Calu3 (cell line): ENCODE results near the gene BIRC5. TPM values are rescaled to one million over a fixed set of nuclear protein-coding genes. Genes with fewer than 3 reads are reported as not detected.

ENCODE experiments used
- BruUV-seq: library from RNA; stranded (reverse); fragments of 400-500 nt; replicated peaks from 2 replicates; lab custom pipeline; 2021; lab: Mats Ljungman, UMichigan
- CTCF ChIA-PET: fragments of 300-600 bp; sonication (Branson Sonifier 250); formaldehyde crosslinking; loops from one replicate; lab custom pipeline; 2022; ENCODE audit warnings: antibody characterized with exemption; lab: Charles Lee
- DNase-seq: peaks from one replicate; pipeline ENCODE4 v3.0.0; 2022
- H3K27ac Mint-ChIP-seq: one replicate; pipeline ENCODE4 v1.8.0; 2022; ENCODE audit warnings: mixed read lengths; ENCODE audit not compliant: unreplicated experiment
- H3K27me3 Mint-ChIP-seq: one replicate; pipeline ENCODE4 v1.8.0; 2022; ENCODE audit warnings: mixed read lengths; ENCODE audit not compliant: unreplicated experiment
- H3K36me3 Mint-ChIP-seq: one replicate; pipeline ENCODE4 v1.8.0; 2022; ENCODE audit warnings: mild to moderate bottlenecking, moderate library complexity, mixed read lengths; ENCODE audit not compliant: insufficient read depth, unreplicated experiment
- H3K4me1 Mint-ChIP-seq: one replicate; pipeline ENCODE4 v1.8.0; 2022; ENCODE audit warnings: mild to moderate bottlenecking, low read depth, mixed read lengths; ENCODE audit not compliant: unreplicated experiment
- H3K4me3 Mint-ChIP-seq: one replicate; pipeline ENCODE4 v1.8.0; 2022; ENCODE audit warnings: mild to moderate bottlenecking, low read depth, moderate library complexity, mixed read lengths; ENCODE audit not compliant: unreplicated experiment
- H3K9me3 Mint-ChIP-seq: one replicate; pipeline ENCODE4 v1.8.0; 2022; ENCODE audit warnings: low read depth, mixed read lengths; ENCODE audit not compliant: unreplicated experiment
- intact Hi-C: fragments of 100-400 bp; cut with micrococcal nuclease; formaldehyde crosslinking; loops from one replicate; pipeline ENCODE4 v1.10.0; 2022; ENCODE audit not compliant: unreplicated experiment
- total RNA-seq: library from RNA; stranded (reverse); gene quantifications from 2 replicates; pipeline ENCODE4 v1.2.3, GENCODE V29; 2022
- TF ChIP-seq, protein P1 (sequence below): fragments of 200-600 bp; IDR thresholded peaks from one replicate; pipeline ENCODE4 v1.8.0; 2022; ENCODE audit warnings: antibody characterized with exemption; ENCODE audit not compliant: unreplicated experiment

BIRC5 gene
- total RNA-seq, 1 experiment from 2014 or later, result 58.5 TPM

DNA sequence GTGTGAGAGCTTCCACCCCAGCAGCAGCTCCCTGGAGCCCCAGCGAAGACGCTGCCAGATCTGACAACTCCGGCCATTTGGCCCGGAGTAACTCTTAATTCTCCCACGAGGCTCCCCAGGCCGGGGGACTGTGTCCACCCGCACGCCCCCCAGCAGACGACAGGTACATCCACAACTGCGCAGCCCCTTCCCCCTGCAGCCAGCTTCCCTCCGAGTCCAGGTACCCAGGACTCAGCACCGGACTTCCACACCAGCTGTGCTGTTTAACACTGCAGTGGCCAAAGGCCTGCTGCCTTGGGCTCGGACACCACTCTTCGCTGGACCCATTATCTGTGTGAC is 38.4 kb upstream of the BIRC5 start:
- peaks cover 46% of the 10 kb centered on the region for H3K4me1 Mint-ChIP-seq
- CTCF ChIA-PET, result interaction anchor here (0.9 to 2.2 kb wide), 4 partner anchors 11 to 92 kb away, joined by 3 to 9 read pairs (median 6); partner anchors contain the start of gene TK1
- peaks cover 70% of the 10 kb centered on the region for H3K36me3 Mint-ChIP-seq
- H3K4me3 Mint-ChIP-seq, result no peak overlapping the region
- no peak overlapping the region for H3K27ac Mint-ChIP-seq
- intact Hi-C loops, result loop anchor here (2.0 kb wide), 1 partner anchor 63 kb away; no protein-coding TSS in a partner anchor
- TF ChIP-seq, protein P1, sequence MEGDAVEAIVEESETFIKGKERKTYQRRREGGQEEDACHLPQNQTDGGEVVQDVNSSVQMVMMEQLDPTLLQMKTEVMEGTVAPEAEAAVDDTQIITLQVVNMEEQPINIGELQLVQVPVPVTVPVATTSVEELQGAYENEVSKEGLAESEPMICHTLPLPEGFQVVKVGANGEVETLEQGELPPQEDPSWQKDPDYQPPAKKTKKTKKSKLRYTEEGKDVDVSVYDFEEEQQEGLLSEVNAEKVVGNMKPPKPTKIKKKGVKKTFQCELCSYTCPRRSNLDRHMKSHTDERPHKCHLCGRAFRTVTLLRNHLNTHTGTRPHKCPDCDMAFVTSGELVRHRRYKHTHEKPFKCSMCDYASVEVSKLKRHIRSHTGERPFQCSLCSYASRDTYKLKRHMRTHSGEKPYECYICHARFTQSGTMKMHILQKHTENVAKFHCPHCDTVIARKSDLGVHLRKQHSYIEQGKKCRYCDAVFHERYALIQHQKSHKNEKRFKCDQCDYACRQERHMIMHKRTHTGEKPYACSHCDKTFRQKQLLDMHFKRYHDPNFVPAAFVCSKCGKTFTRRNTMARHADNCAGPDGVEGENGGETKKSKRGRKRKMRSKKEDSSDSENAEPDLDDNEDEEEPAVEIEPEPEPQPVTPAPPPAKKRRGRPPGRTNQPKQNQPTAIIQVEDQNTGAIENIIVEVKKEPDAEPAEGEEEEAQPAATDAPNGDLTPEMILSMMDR, result no peak
- no peaks in the 10 kb centered on the region for H3K9me3 Mint-ChIP-seq
- no peaks in the 10 kb centered on the region for H3K27me3 Mint-ChIP-seq
- BruUV-seq, result no TSS peak
- no peak for DNase-seq

DNA sequence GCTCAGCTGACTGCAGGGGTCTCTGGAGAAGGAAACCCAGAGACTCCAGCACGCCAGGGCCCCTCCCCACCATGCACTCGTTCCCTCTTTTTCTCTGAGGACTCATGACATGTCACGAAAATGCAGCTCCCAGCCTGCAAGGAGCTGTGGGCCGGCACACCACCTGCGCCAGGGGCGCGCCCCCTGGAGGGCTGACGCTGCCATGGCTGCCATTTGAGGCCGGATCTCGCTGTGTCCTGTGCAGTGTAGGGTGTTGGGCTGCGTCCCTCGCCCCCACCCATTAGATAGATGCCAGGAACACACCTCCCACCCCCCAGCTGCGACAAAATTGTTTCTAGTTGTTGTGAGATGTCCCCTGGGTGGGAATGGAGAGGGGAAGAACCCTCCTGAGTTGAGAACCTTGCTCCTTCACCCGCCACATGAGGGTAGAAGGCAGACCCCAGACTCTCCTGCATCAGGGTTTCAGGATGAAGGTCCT is 37.5 kb upstream of the BIRC5 start:
- no TSS peak for BruUV-seq
- Mint-ChIP-seq H3K36me3 (peaks cover 77% of the 10 kb centered on the region), H3K27me3 (no peaks in the 10 kb centered on the region)

GRCh38 chr17:78179372-78179771 is 34.7 kb upstream of the BIRC5 start:
- CTCF ChIA-PET, result no interaction called here
- no TSS peak for BruUV-seq
- H3K9me3 Mint-ChIP-seq, result no peaks in the 10 kb centered on the region
- peaks cover 20% of the 10 kb centered on the region for H3K4me1 Mint-ChIP-seq
- TF ChIP-seq, protein P1, result no peak
- no peak for DNase-seq
- no peak overlapping the region for H3K27ac Mint-ChIP-seq
- intact Hi-C loops, result no loop called here
- no peaks in the 10 kb centered on the region for H3K27me3 Mint-ChIP-seq
- H3K36me3 Mint-ChIP-seq, result peaks cover 57% of the 10 kb centered on the region
- H3K4me3 Mint-ChIP-seq, result no peak overlapping the region

More for the DNA sequence above, 37.5 kb upstream of the BIRC5 start:
- H3K4me3 Mint-ChIP-seq, result no peak overlapping the region
- no peaks in the 10 kb centered on the region for H3K9me3 Mint-ChIP-seq
- DNase-seq, result no peak
- no peak overlapping the region for H3K27ac Mint-ChIP-seq
- CTCF ChIA-PET, result interaction anchor here (0.9 to 1.5 kb wide), 3 partner anchors 10 to 93 kb away, joined by 4 to 8 read pairs (median 5); partner anchors contain the start of gene TK1
- TF ChIP-seq, protein P1, result peak; percentile 48
- intact Hi-C loops, result no loop called here
- H3K4me1 Mint-ChIP-seq, result peaks cover 38% of the 10 kb centered on the region

DNA sequence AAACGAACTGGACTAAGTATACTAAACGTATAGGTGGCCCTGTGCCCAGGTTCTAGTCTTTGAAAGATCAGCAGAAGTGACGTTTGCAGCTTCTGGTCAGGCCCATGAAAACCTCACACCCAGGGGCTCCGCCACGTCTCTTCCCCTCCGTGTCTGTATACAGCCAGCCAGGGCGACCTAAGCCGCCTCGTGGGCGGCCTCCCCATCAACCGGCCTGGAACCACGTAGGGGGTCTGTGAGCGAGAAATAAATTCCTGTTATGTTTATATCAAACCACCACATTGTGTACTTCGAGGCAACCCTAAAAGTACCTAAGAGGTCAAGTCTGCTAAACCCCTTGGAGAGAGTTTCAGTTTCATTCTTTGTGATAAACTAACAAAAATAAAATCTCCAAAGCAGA is 34.0 kb upstream of the BIRC5 start:
- no TSS peak for BruUV-seq

More for the DNA sequence above, 34.0 kb upstream of the BIRC5 start:
- H3K9me3 Mint-ChIP-seq, result no peaks in the 10 kb centered on the region
- H3K36me3 Mint-ChIP-seq, result peaks cover 50% of the 10 kb centered on the region
- CTCF ChIA-PET, result no interaction called here
- H3K27ac Mint-ChIP-seq, result no peak overlapping the region
- TF ChIP-seq, protein P1, result no peak
- H3K4me3 Mint-ChIP-seq, result no peak overlapping the region
- no peaks in the 10 kb centered on the region for H3K27me3 Mint-ChIP-seq
- intact Hi-C loops, result no loop called here
- H3K4me1 Mint-ChIP-seq, result peaks cover 20% of the 10 kb centered on the region
- no peak for DNase-seq
